Uterus (tissue), 4 donors: Measurements from ENCODE around the gene FAM89B. TPM values are rescaled to one million over a fixed set of nuclear protein-coding genes. Genes with fewer than 3 reads are reported as not detected.

Experiments
- DNase-seq, 2 donors: peaks; one replicate each; pipeline ENCODE4 v3.0.0-alpha.2; 2019 to 2020
- H3K27ac ChIP-seq, 2 donors: fragments of 200-600 bp; sonication (generic); 1 replicate in 1 of 2; 2 replicates in 1 of 2; pipeline ENCODE4 v1.5.1; 2016 to 2018
- H3K27me3 ChIP-seq, 2 donors: fragments of 200-600 bp; sonication (generic); one replicate each; pipeline ENCODE4 v1.5.1; 2018 to 2019; ENCODE audit warnings: control low read depth in 1 of 2
- H3K36me3 ChIP-seq, 2 donors: fragments of 200-600 bp; sonication (generic); one replicate each; pipeline ENCODE4 v1.5.1; 2019; ENCODE audit warnings: control low read depth in 1 of 2
- H3K4me1 ChIP-seq, 2 donors: fragments of 200-600 bp; sonication (generic); one replicate each; pipeline ENCODE4 v1.5.1; 2018 to 2019; ENCODE audit warnings: control low read depth in 1 of 2
- H3K4me3 ChIP-seq, 2 donors: fragments of 200-600 bp; sonication (generic); 1 replicate in 1 of 2; 2 replicates in 1 of 2; pipeline ENCODE4 v1.5.1; 2018 to 2019; ENCODE audit warnings: mild to moderate bottlenecking in 1 of 2
- H3K9me3 ChIP-seq, 2 donors: fragments of 200-600 bp; sonication (generic); one replicate each; pipeline ENCODE4 v1.5.1; 2019; ENCODE audit warnings: control low read depth in 1 of 2
- CTCF ChIP-seq, 4 experiments: fragments of 200-600 bp in 2 of 4; fragments of 450-650 bp in 2 of 4; sonication (generic) in 2 of 4; IDR thresholded peaks; one replicate each; pipeline ENCODE4 v1.5.1; 2016 to 2019; ENCODE audit warnings: antibody characterized with exemption in 4 of 4, mild to moderate bottlenecking in 2 of 4, moderate library complexity in 1 of 4
- POLR2A ChIP-seq, 2 donors: fragments of 450-650 bp; IDR thresholded peaks; one replicate each; pipeline ENCODE4 v1.6.1; 2016; ENCODE audit warnings: antibody characterized with exemption in 2 of 2, mild to moderate bottlenecking in 1 of 2, moderate library complexity in 1 of 2
- intact Hi-C: fragments of 100-400 bp; cut with DNase I; formaldehyde crosslinking; loops from one replicate; pipeline ENCODE4 v1.15.1; 2023; ENCODE audit warnings: low total_unique reads
- total RNA-seq, 4 donors: library from RNA; depleted of rRNA in 3 of 4; stranded (reverse); fragments of >200 nt in 3 of 4; gene quantifications; one replicate each; pipeline versions ENCODE4 v1.1.0 to v1.2.4, GENCODE V29; 2014 to 2023
- donor health status: DM: yes; HTN: yes; CAD: no.

Gene FAM89B
- total RNA-seq, 4 donors from 2014 or later = 13.9 to 83.0 (median 40.8) TPM

- Histone ChIP-seq H3K27me3 (no peaks in the 10 kb centered on the region), H3K36me3 (no peaks in the 10 kb centered on the region), H3K4me3 (no peak overlapping the region), H3K9me3 (no peaks in the 10 kb centered on the region), H3K27ac (no peak overlapping the region), H3K4me1 (no peaks in the 10 kb centered on the region)
- DNase-seq = no peak
- intact Hi-C loops = loop anchor here (10.0 kb wide), 1 partner anchor 52 kb away; no protein-coding TSS in a partner anchor
- TF ChIP-seq CTCF (IDR thresholded peaks at IDR 0.05) (no peak), POLR2A (IDR thresholded peaks at IDR 0.05) (no peak)
Observed at GRCh38 chr11:65532388-65533064, 39.8 kb upstream of the FAM89B start.

GRCh38 chr11:65535102-65535501, 37.2 kb upstream of the FAM89B start:
- H3K27ac ChIP-seq = no peak overlapping the region
- TF ChIP-seq CTCF (IDR thresholded peaks at IDR 0.05) = no peak
- no peak for TF ChIP-seq POLR2A (IDR thresholded peaks at IDR 0.05)

GRCh38 chr11:65536412-65537295, 35.7 kb upstream of the FAM89B start:
- no peak overlapping the region for H3K27ac ChIP-seq
- no peak overlapping the region for H3K4me3 ChIP-seq
- peaks cover 7 to 12% of the 10 kb centered on the region in 2 donors for H3K4me1 ChIP-seq
- H3K9me3 ChIP-seq = no peaks in the 10 kb centered on the region
- no peak for DNase-seq
- intact Hi-C loops = loop anchor here (10.0 kb wide), 1 partner anchor 48 kb away; no protein-coding TSS in a partner anchor
- TF ChIP-seq POLR2A (IDR thresholded peaks at IDR 0.05) (no peak), CTCF (IDR thresholded peaks at IDR 0.05) (no peak)
- H3K36me3 ChIP-seq = no peaks in the 10 kb centered on the region
- no peaks in the 10 kb centered on the region for H3K27me3 ChIP-seq

More at GRCh38 chr11:65535102-65535501, 37.2 kb upstream of the FAM89B start:
- no peak overlapping the region for H3K4me3 ChIP-seq
- H3K4me1 ChIP-seq = peaks cover 0 to 6% of the 10 kb centered on the region in 2 donors
- no peak for DNase-seq
- H3K27me3 ChIP-seq = no peaks in the 10 kb centered on the region
- intact Hi-C loops = loop anchor here (10.0 kb wide), 1 partner anchor 50 kb away; no protein-coding TSS in a partner anchor
- no peaks in the 10 kb centered on the region for H3K9me3 ChIP-seq
- no peaks in the 10 kb centered on the region for H3K36me3 ChIP-seq

- H3K9me3 ChIP-seq = no peaks in the 10 kb centered on the region
- DNase-seq = no peak
- H3K27me3 ChIP-seq = no peaks in the 10 kb centered on the region
- no peaks in the 10 kb centered on the region for H3K36me3 ChIP-seq
- intact Hi-C loops = loop anchor here (10.0 kb wide), 1 partner anchor 48 kb away; no protein-coding TSS in a partner anchor
- peaks cover 10 to 12% of the 10 kb centered on the region in 2 donors for H3K4me1 ChIP-seq
- H3K4me3 ChIP-seq = no peak overlapping the region
- TF ChIP-seq CTCF (IDR thresholded peaks at IDR 0.05) (no peak), POLR2A (IDR thresholded peaks at IDR 0.05) (no peak)
- H3K27ac ChIP-seq = no peak overlapping the region
Observed at GRCh38 chr11:65537296-65537597, 35.1 kb upstream of the FAM89B start.
